LNCAP (cell line): ENCODE measurements around the gene TOPBP1.

Experiments used
- TF ChIP-seq, protein P1 (sequence below): fragments of 450-650 bp; IDR thresholded peaks from 2 replicates; pipeline ENCODE4 v1.5.1; 2017; ENCODE audit warnings: mild to moderate bottlenecking

The TOPBP1 gene

GRCh38 chr3:133595341-133595740 is 66.4 kb downstream of the TOPBP1 start:
- TF ChIP-seq, protein P1, sequence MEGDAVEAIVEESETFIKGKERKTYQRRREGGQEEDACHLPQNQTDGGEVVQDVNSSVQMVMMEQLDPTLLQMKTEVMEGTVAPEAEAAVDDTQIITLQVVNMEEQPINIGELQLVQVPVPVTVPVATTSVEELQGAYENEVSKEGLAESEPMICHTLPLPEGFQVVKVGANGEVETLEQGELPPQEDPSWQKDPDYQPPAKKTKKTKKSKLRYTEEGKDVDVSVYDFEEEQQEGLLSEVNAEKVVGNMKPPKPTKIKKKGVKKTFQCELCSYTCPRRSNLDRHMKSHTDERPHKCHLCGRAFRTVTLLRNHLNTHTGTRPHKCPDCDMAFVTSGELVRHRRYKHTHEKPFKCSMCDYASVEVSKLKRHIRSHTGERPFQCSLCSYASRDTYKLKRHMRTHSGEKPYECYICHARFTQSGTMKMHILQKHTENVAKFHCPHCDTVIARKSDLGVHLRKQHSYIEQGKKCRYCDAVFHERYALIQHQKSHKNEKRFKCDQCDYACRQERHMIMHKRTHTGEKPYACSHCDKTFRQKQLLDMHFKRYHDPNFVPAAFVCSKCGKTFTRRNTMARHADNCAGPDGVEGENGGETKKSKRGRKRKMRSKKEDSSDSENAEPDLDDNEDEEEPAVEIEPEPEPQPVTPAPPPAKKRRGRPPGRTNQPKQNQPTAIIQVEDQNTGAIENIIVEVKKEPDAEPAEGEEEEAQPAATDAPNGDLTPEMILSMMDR, result no peak

DNA sequence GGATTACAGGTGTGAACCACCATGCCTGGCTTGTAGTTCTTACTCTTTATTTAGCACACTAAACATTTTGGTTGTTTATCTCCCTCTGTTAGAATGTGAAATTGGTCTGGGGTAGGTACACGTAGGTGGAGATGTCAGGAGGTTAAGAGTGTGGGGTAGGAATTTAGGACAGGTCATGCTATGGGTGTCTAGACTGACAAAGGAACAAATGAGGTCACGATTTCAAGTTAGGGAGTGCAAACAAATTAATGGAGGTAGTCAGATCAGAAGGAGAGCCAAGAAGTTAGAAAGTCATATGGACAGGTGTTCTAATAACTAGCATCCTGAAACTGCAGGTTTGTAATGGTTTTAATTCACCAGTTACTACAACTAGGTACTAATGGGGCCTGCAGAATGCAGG is 68.5 kb downstream of the TOPBP1 start:
- TF ChIP-seq, protein P1, result no peak

GRCh38 chr3:133592843-133593242 is 68.9 kb downstream of the TOPBP1 start:
- TF ChIP-seq, protein P1, result no peak

- TF ChIP-seq, protein P1, result no peak
Measured at GRCh38 chr3:133591271-133591742, 70.4 kb downstream of the TOPBP1 start.

- TF ChIP-seq, protein P1, result no peak
Measured at GRCh38 chr3:133589503-133589902, 72.2 kb downstream of the TOPBP1 start.

DNA sequence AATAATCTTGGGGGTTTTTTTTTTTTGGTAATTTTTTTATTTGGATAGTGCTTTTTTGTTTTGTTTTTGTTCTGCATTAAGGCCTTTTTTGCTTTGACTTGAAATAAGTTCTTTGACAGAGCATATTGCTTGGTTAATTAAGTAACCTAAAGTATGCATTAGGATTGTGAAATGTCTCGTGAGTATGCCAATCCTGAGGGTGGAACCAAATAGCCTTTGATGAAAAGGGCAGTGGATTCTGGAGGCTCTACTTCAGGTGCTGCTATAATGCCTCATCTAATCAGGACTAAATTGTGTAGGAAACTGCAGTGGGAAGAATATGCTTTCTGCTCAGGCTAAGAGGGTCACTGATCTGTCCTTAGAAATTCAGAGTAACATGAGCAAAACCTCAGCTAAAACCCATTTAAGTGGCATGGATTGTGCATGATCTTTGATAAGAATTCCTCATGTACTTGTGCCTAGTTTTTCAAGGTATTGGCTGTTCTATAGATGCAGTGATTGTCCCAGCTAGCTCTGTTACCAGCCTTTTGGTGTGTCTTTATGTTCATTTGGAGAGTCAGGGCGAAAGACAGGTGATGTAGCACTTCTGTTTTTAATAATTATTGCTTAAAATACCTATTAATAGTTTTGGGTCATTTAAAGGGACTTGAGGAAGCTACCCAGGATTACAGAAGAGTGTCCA is 72.8 kb downstream of the TOPBP1 start:
- TF ChIP-seq, protein P1, result no peak

DNA sequence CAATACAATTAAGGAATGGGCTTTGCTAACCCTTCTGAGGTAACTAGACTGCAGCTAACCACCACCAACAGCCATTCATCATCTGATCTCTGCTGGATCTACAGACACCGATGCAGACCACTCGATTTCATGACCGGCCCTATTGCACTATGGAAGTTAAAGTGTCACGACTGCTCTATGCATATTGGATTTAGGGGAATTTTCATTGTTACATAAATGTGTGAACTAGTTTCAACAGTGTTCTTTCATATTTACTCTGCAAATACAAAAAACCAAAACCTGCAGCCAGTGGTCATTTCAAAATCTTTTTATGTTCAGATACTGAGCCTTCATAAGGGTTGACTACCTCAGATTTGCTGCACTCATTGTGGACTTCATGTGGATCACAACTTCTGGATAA is 73.7 kb downstream of the TOPBP1 start:
- TF ChIP-seq, protein P1, result no peak

DNA sequence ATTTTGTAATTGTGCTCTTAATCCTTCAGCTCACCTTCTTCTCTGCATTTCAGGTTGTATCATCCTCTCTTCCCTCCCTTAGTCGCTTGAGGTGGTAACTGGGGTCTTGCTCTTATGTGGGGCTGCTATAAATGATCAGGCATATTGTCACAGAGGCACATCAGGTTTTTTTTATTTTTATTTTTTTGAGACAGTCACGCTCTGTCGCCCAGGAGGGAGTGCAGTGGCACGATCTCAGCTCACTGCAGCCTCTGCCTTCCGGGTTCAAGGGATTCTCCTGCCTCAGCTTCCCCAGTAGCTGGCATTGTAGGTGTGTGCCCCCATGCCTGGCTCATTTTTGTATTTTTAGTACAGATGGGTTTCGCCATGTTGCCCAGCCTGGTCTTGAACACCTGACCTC is 78.3 kb downstream of the TOPBP1 start:
- TF ChIP-seq, protein P1, result no peak
